ENCODE data around the gene TMTC2.

DNA sequence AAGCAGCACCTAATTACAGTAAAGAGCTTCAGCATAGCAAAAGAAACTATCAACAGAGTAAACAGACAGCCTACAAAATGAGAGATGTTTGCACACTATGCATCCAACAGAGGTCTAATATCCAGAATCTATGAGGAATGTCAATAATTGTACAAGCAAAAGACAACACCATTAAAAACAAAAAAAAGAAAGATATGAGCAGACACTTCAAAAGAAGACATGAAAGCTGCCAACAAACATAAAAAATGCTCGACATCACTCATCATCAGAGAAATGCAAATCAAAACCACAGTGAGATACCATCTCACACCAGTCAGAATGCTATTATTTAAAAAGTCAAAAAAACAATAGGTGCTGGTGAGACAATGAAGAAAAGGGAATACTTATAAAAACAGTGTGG lies 273.1 kb downstream of the TMTC2 start:
- TF ChIP-seq GATA2 (IDR thresholded peaks at IDR 0.05; ENCODE audit: low read depth, low read length) (no peak), GATA3 (IDR thresholded peaks at IDR 0.05; ENCODE audit: low read depth, low read length) (no peak)
